GM23338 (cell line): Measurements from ENCODE around the gene DNASE1L1. TPM values are rescaled to one million over a fixed set of nuclear protein-coding genes. Genes with fewer than 3 reads are reported as not detected.

Experiments used
- ATAC-seq: fragments of 200-7000 bp; cut with Tn5 transposase; 3 replicates; pipeline ENCODE4 v1.9.1; 2020
- DNase-seq: peaks from one replicate; pipeline ENCODE4 v3.0.0-alpha.2; 2015; ENCODE audit warnings: low spot score
- H2AFZ ChIP-seq: fragments of 200-600 bp; sonication (generic); 2 replicates; pipeline ENCODE4 v1.8.0; 2016; ENCODE audit warnings: antibody characterized with exemption, mild to moderate bottlenecking, moderate library complexity
- H3F3A ChIP-seq: fragments of 200-600 bp; sonication (generic); replicated peaks from 2 replicates; pipeline ENCODE4 v1.8.0; 2017; ENCODE audit warnings: antibody characterized with exemption, mixed run types, low read depth
- H3K27ac ChIP-seq: fragments of 200-600 bp; sonication (generic); 2 replicates; pipeline ENCODE4 v1.6.1; 2016; ENCODE audit warnings: low read depth
- H3K27me3 ChIP-seq: fragments of 200-600 bp; sonication (generic); 2 replicates; pipeline ENCODE4 v1.8.0; 2016; ENCODE audit warnings: mild to moderate bottlenecking, mixed run types, moderate library complexity; ENCODE audit not compliant: insufficient read depth
- H3K36me3 ChIP-seq: fragments of 200-600 bp; sonication (generic); 2 replicates; pipeline ENCODE4 v1.8.0; 2016; ENCODE audit warnings: mild to moderate bottlenecking; ENCODE audit not compliant: insufficient read depth
- H3K4me1 ChIP-seq: fragments of 200-600 bp; sonication (generic); 2 replicates; pipeline ENCODE4 v1.8.0; 2016; ENCODE audit warnings: mild to moderate bottlenecking, moderate library complexity; ENCODE audit not compliant: insufficient read depth
- H3K4me2 ChIP-seq: fragments of 200-600 bp; sonication (generic); 2 replicates; pipeline ENCODE4 v1.7.1; 2017; ENCODE audit warnings: mixed run types
- H3K4me3 ChIP-seq: fragments of 200-600 bp; sonication (generic); 2 replicates; pipeline ENCODE4 v1.6.1; 2016; ENCODE audit warnings: mixed run types
- H3K79me2 ChIP-seq: fragments of 200-600 bp; sonication (generic); replicated peaks from 2 replicates; pipeline ENCODE4 v1.8.0; 2017; ENCODE audit warnings: mild to moderate bottlenecking; ENCODE audit not compliant: insufficient read depth
- H3K9me2 ChIP-seq: fragments of 200-600 bp; sonication (generic); 2 replicates; pipeline ENCODE4 v1.8.0; 2017; ENCODE audit not compliant: insufficient read depth
- H4K20me1 ChIP-seq: fragments of 200-600 bp; sonication (generic); replicated peaks from 2 replicates; pipeline ENCODE4 v1.8.0; 2017; ENCODE audit warnings: mild to moderate bottlenecking; ENCODE audit not compliant: insufficient read depth
- H3K27ac Mint-ChIP-seq: 2 replicates; pipeline ENCODE4 v1.8.0; 2020; ENCODE audit warnings: inconsistent platforms, mild to moderate bottlenecking, moderate library complexity, mixed read lengths
- H3K27me3 Mint-ChIP-seq: 3 replicates; pipeline ENCODE4 v1.8.0; 2022; ENCODE audit warnings: low read depth, mild to moderate bottlenecking, moderate library complexity, mixed read lengths, inconsistent platforms; ENCODE audit not compliant: insufficient read depth, poor library complexity
- H3K36me3 Mint-ChIP-seq: 3 replicates; pipeline ENCODE4 v1.8.0; 2021; ENCODE audit warnings: low read depth, mild to moderate bottlenecking, inconsistent platforms, moderate library complexity, mixed read lengths
- H3K4me1 Mint-ChIP-seq: 3 replicates; pipeline ENCODE4 v1.8.0; 2020; ENCODE audit warnings: mild to moderate bottlenecking, inconsistent platforms, mixed read lengths
- H3K4me3 Mint-ChIP-seq: 3 replicates; pipeline ENCODE4 v1.8.0; 2021; ENCODE audit warnings: moderate library complexity, mild to moderate bottlenecking, inconsistent platforms, mixed read lengths
- H3K9me3 Mint-ChIP-seq: 3 replicates; pipeline ENCODE4 v1.8.0; 2020; ENCODE audit warnings: moderate library complexity, mild to moderate bottlenecking, inconsistent platforms, mixed read lengths
- CREB1 ChIP-seq: fragments of 250-450 bp; sonication (Bioruptor Pico); IDR thresholded peaks from 2 replicates; pipeline ENCODE4 v1.5.0; 2020; ENCODE audit warnings: low read depth, mild to moderate bottlenecking, moderate library complexity
- EZH2 ChIP-seq: fragments of 200-600 bp; sonication (generic); IDR thresholded peaks from one replicate; pipeline ENCODE4 v1.8.0; 2017; ENCODE audit warnings: antibody characterized with exemption, mild to moderate bottlenecking, low read depth; ENCODE audit not compliant: unreplicated experiment
- EZH2phosphoT487 ChIP-seq: fragments of 200-600 bp; sonication (generic); IDR thresholded peaks from one replicate; pipeline ENCODE4 v1.8.1; 2018; ENCODE audit warnings: antibody characterized with exemption; ENCODE audit not compliant: unreplicated experiment
- JUNB ChIP-seq: IDR thresholded peaks from one replicate; pipeline ENCODE4 v1.6.1; 2016; ENCODE audit warnings: antibody characterized with exemption; ENCODE audit not compliant: unreplicated experiment
- NANOG ChIP-seq: IDR thresholded peaks from 2 replicates; pipeline ENCODE4 v1.6.1; 2016; ENCODE audit warnings: antibody characterized with exemption, borderline replicate concordance
- POLR2AphosphoS5 ChIP-seq: IDR thresholded peaks from 2 replicates; pipeline ENCODE4 v1.6.1; 2016; ENCODE audit warnings: antibody characterized with exemption, low read depth
- STAT1 ChIP-seq: IDR thresholded peaks from one replicate; pipeline ENCODE4 v1.6.1; 2016; ENCODE audit warnings: antibody characterized with exemption; ENCODE audit not compliant: unreplicated experiment
- ZNF114 ChIP-seq: fragments of 250-450 bp; sonication (Bioruptor Pico); IDR thresholded peaks from 2 replicates; pipeline ENCODE4 v1.5.0; 2020; ENCODE audit warnings: mild to moderate bottlenecking, moderate library complexity
- ZNF331 ChIP-seq: fragments of 250-450 bp; sonication (Bioruptor Pico); IDR thresholded peaks from 2 replicates; pipeline ENCODE4 v1.5.0; 2020; ENCODE audit warnings: low read depth, mild to moderate bottlenecking, moderate library complexity
- polyA plus RNA-seq: library from polyadenylated mRNA; unstranded; fragments of >200 nt; fragmentation: Nextera tagmentation; extraction: Ambion mirVana; gene quantifications from 2 replicates; pipeline ENCODE4 v1.2.1, GENCODE V29; 2016
- total RNA-seq: library from RNA; depleted of rRNA; stranded (reverse); fragments of >200 nt; shearing (Covaris generic); gene quantifications from 2 replicates; pipeline ENCODE4 v1.2.3, GENCODE V29; 2014
- TF ChIP-seq, protein P1 (sequence below): IDR thresholded peaks from one replicate; pipeline ENCODE4 v1.6.1; 2018; ENCODE audit warnings: antibody characterized with exemption; ENCODE audit not compliant: unreplicated experiment
- TF ChIP-seq, protein P2 (sequence below): fragments of 250-450 bp; sonication (Bioruptor Pico); IDR thresholded peaks from 2 replicates; pipeline ENCODE4 v1.5.0; 2020; ENCODE audit warnings: mild to moderate bottlenecking, moderate library complexity
- TF ChIP-seq, protein P3 (sequence below), 2 experiments: fragments of 200-600 bp in 1 of 2; sonication (generic) in 1 of 2; conservative IDR thresholded peaks; 2 replicates each; pipeline versions ENCODE4 v1.5.1 to v1.6.1; 2016 to 2017; ENCODE audit warnings: antibody characterized with exemption in 2 of 2, low read depth in 2 of 2, mild to moderate bottlenecking in 2 of 2, moderate library complexity in 1 of 2
- TF ChIP-seq, protein P4 (sequence below): IDR thresholded peaks from 2 replicates; pipeline ENCODE4 v1.6.1; 2016; ENCODE audit warnings: antibody characterized with exemption

Gene DNASE1L1
- total and polyA plus RNA-seq, 2 experiments from 2014 or later: 3.3 to 16.1 TPM

DNA sequence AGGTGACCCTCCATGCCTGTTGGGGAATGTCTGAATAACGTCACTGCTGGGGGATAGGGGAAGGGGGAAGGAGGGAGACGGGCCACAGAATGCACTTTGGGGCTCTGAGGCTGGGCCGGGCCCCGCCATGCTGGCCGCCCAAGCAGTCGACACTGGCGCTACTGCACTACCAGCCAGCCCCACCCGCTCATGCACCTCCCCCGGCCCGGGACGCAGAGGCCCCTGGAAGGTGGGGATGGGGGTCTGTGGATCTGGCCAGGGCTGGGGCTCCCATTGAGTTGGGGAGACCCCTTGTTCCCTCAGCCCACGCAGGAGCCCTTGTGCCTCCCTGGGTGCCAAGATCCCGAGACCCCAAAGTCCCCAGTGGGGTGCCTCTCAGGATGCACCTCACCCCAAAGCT lies 52.5 kb downstream of the DNASE1L1 start (continued):
- TF ChIP-seq STAT1: no peak

DNA sequence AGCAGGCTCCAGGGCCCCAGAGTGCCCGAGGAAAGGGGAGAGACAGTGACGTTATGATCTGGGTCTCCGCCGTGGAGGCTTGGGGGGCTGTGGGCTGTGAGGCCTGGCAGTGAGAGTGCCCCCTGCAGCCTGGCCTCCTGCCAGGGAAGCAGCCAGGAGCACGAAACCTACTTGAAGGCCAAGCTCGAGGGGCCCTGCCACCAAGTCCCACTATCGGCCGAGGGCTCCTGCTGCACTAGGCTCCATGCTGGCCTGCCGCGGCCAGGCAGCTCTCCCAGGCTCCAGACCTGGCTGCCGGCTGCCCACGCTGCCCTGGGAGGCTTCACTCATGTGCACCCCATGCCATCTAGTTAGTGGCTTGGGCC lies 53.3 kb downstream of the DNASE1L1 start:
- H4K20me1 ChIP-seq: no peaks in the 10 kb centered on the region
- Mint-ChIP-seq H3K9me3 (no peaks in the 10 kb centered on the region; the same call in 2 of the 3 replicates), H3K27ac (no peak overlapping the region)

More for the DNA sequence above, 53.3 kb downstream of the DNASE1L1 start:
- no peaks in the 10 kb centered on the region for H3K4me1 ChIP-seq
- no peak overlapping the region for H3K4me3 ChIP-seq
- Mint-ChIP-seq H3K4me3 (no peak overlapping the region), H3K27me3 (peaks cover 5% of the 10 kb centered on the region), H3K4me1 (no peaks in the 10 kb centered on the region; the same call in 2 of the 3 replicates), H3K36me3 (peaks cover 71% of the 10 kb centered on the region)
- H3K4me2 ChIP-seq: no peak overlapping the region
- peaks cover 6% of the 10 kb centered on the region for H3F3A ChIP-seq
- H3K27ac ChIP-seq: no peak overlapping the region
- H3K9me2 ChIP-seq: no peaks in the 10 kb centered on the region
- H3K27me3 ChIP-seq: no peaks in the 10 kb centered on the region
- peaks cover 17% of the 10 kb centered on the region for H3K36me3 ChIP-seq
- TF ChIP-seq, protein P1, sequence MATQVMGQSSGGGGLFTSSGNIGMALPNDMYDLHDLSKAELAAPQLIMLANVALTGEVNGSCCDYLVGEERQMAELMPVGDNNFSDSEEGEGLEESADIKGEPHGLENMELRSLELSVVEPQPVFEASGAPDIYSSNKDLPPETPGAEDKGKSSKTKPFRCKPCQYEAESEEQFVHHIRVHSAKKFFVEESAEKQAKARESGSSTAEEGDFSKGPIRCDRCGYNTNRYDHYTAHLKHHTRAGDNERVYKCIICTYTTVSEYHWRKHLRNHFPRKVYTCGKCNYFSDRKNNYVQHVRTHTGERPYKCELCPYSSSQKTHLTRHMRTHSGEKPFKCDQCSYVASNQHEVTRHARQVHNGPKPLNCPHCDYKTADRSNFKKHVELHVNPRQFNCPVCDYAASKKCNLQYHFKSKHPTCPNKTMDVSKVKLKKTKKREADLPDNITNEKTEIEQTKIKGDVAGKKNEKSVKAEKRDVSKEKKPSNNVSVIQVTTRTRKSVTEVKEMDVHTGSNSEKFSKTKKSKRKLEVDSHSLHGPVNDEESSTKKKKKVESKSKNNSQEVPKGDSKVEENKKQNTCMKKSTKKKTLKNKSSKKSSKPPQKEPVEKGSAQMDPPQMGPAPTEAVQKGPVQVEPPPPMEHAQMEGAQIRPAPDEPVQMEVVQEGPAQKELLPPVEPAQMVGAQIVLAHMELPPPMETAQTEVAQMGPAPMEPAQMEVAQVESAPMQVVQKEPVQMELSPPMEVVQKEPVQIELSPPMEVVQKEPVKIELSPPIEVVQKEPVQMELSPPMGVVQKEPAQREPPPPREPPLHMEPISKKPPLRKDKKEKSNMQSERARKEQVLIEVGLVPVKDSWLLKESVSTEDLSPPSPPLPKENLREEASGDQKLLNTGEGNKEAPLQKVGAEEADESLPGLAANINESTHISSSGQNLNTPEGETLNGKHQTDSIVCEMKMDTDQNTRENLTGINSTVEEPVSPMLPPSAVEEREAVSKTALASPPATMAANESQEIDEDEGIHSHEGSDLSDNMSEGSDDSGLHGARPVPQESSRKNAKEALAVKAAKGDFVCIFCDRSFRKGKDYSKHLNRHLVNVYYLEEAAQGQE: no peak
- TF ChIP-seq, protein P2, sequence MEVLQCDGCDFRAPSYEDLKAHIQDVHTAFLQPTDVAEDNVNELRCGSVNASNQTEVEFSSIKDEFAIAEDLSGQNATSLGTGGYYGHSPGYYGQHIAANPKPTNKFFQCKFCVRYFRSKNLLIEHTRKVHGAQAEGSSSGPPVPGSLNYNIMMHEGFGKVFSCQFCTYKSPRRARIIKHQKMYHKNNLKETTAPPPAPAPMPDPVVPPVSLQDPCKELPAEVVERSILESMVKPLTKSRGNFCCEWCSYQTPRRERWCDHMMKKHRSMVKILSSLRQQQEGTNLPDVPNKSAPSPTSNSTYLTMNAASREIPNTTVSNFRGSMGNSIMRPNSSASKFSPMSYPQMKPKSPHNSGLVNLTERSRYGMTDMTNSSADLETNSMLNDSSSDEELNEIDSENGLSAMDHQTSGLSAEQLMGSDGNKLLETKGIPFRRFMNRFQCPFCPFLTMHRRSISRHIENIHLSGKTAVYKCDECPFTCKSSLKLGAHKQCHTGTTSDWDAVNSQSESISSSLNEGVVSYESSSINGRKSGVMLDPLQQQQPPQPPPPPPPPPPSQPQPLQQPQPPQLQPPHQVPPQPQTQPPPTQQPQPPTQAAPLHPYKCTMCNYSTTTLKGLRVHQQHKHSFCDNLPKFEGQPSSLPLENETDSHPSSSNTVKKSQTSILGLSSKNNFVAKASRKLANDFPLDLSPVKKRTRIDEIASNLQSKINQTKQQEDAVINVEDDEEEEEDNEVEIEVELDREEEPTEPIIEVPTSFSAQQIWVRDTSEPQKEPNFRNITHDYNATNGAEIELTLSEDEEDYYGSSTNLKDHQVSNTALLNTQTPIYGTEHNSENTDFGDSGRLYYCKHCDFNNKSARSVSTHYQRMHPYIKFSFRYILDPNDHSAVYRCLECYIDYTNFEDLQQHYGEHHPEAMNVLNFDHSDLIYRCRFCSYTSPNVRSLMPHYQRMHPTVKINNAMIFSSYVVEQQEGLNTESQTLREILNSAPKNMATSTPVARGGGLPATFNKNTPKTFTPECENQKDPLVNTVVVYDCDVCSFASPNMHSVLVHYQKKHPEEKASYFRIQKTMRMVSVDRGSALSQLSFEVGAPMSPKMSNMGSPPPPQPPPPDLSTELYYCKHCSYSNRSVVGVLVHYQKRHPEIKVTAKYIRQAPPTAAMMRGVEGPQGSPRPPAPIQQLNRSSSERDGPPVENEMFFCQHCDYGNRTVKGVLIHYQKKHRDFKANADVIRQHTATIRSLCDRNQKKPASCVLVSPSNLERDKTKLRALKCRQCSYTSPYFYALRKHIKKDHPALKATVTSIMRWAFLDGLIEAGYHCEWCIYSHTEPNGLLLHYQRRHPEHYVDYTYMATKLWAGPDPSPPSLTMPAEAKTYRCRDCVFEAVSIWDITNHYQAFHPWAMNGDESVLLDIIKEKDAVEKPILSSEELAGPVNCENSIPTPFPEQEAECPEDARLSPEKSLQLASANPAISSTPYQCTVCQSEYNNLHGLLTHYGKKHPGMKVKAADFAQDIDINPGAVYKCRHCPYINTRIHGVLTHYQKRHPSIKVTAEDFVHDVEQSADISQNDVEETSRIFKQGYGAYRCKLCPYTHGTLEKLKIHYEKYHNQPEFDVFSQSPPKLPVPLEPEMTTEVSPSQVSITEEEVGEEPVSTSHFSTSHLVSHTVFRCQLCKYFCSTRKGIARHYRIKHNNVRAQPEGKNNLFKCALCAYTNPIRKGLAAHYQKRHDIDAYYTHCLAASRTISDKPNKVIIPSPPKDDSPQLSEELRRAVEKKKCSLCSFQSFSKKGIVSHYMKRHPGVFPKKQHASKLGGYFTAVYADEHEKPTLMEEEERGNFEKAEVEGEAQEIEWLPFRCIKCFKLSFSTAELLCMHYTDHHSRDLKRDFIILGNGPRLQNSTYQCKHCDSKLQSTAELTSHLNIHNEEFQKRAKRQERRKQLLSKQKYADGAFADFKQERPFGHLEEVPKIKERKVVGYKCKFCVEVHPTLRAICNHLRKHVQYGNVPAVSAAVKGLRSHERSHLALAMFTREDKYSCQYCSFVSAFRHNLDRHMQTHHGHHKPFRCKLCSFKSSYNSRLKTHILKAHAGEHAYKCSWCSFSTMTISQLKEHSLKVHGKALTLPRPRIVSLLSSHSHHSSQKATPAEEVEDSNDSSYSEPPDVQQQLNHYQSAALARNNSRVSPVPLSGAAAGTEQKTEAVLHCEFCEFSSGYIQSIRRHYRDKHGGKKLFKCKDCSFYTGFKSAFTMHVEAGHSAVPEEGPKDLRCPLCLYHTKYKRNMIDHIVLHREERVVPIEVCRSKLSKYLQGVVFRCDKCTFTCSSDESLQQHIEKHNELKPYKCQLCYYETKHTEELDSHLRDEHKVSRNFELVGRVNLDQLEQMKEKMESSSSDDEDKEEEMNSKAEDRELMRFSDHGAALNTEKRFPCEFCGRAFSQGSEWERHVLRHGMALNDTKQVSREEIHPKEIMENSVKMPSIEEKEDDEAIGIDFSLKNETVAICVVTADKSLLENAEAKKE (CRISPR knock-in tag): no peak
- TF ChIP-seq EZH2phosphoT487 (no peak), POLR2AphosphoS5 (no peak), JUNB (no peak), ZNF331 (CRISPR knock-in tag) (no peak), ZNF114 (CRISPR knock-in tag) (no peak), CREB1 (CRISPR knock-in tag) (no peak), EZH2 (no peak), STAT1 (no peak), NANOG (no peak)
- TF ChIP-seq, protein P3, sequence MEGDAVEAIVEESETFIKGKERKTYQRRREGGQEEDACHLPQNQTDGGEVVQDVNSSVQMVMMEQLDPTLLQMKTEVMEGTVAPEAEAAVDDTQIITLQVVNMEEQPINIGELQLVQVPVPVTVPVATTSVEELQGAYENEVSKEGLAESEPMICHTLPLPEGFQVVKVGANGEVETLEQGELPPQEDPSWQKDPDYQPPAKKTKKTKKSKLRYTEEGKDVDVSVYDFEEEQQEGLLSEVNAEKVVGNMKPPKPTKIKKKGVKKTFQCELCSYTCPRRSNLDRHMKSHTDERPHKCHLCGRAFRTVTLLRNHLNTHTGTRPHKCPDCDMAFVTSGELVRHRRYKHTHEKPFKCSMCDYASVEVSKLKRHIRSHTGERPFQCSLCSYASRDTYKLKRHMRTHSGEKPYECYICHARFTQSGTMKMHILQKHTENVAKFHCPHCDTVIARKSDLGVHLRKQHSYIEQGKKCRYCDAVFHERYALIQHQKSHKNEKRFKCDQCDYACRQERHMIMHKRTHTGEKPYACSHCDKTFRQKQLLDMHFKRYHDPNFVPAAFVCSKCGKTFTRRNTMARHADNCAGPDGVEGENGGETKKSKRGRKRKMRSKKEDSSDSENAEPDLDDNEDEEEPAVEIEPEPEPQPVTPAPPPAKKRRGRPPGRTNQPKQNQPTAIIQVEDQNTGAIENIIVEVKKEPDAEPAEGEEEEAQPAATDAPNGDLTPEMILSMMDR (conservative IDR thresholded peaks at IDR 0.05; ENCODE audit: low read depth in 2 of 2): no peak
- TF ChIP-seq, protein P4, sequence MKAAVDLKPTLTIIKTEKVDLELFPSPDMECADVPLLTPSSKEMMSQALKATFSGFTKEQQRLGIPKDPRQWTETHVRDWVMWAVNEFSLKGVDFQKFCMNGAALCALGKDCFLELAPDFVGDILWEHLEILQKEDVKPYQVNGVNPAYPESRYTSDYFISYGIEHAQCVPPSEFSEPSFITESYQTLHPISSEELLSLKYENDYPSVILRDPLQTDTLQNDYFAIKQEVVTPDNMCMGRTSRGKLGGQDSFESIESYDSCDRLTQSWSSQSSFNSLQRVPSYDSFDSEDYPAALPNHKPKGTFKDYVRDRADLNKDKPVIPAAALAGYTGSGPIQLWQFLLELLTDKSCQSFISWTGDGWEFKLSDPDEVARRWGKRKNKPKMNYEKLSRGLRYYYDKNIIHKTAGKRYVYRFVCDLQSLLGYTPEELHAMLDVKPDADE: no peak
- no peak for DNase-seq
- no peaks in the 10 kb centered on the region for H3K79me2 ChIP-seq
- ATAC-seq: no peak
- no peak overlapping the region for H2AFZ ChIP-seq
